HepG2 (cell line): Measurements from ENCODE around the gene NOL4L. TPM values are rescaled to one million over a fixed set of nuclear protein-coding genes. Genes with fewer than 3 reads are reported as not detected.

Experiments
- ATAC-seq: fragments of 200-7000 bp; cut with Tn5 transposase; 3 replicates; pipeline ENCODE4 v1.9.1; 2020; ENCODE audit warnings: mild to moderate bottlenecking, moderate library complexity
- BruUV-seq: library from RNA; stranded (reverse); fragments of 400-500 nt; replicated peaks from 2 replicates; lab custom pipeline; 2021; lab: Mats Ljungman, UMichigan
- CTCF ChIA-PET: fragments of 300-600 bp; formaldehyde crosslinking; extraction: SDS; loops from one replicate; lab custom pipeline; 2021; ENCODE audit warnings: low total read pairs, inconsistent platforms, low intra/inter-chr PET ratio; lab: Yijun Ruan, JAX
- POLR2A ChIA-PET: fragments of 350-600 bp; sonication (Branson Sonifier 250); formaldehyde crosslinking; loops from one replicate; lab custom pipeline; 2020; ENCODE audit warnings: antibody characterized with exemption, inconsistent platforms; lab: Yijun Ruan, JAX
- DNase-seq: peaks from one replicate; pipeline ENCODE4 v3.0.0-alpha.2; 2015; ENCODE audit warnings: low spot score
- FAIRE-seq: peaks from 3 replicates; lab custom pipeline; 2011; peaks lifted over from hg19 to GRCh38; lab: Jason Lieb, UNC
- H2AFZ ChIP-seq: one replicate; pipeline ENCODE4 v1.6.1; 2011; ENCODE audit warnings: low read length, inconsistent platforms
- H3K27ac ChIP-seq: fragments of 300-600 bp; 3 replicates; pipeline ENCODE4 v1.8.0; 2011; ENCODE audit warnings: mixed run types, mild to moderate bottlenecking, mixed read lengths, low read length, inconsistent platforms; ENCODE audit not compliant: insufficient read depth; ENCODE audit errors: extremely low read length
- H3K27me3 ChIP-seq, 2 experiments: fragments of 200-600 bp in 1 of 2; 2 replicates in 1 of 2; 3 replicates in 1 of 2; pipeline versions ENCODE4 v1.6.0 to v1.8.0; 2011; ENCODE audit warnings: low read length in 2 of 2, mild to moderate bottlenecking in 2 of 2, moderate library complexity in 2 of 2, inconsistent platforms in 1 of 2; ENCODE audit not compliant: insufficient read depth in 2 of 2, control insufficient read depth in 1 of 2
- H3K36me3 ChIP-seq, 2 experiments: fragments of 200-600 bp in 1 of 2; replicated peaks in 1 of 2; 2 replicates in 1 of 2; 3 replicates in 1 of 2; pipeline versions ENCODE4 v1.5.1 to v1.8.0; 2011; ENCODE audit warnings: low read length in 2 of 2, inconsistent platforms in 1 of 2; ENCODE audit not compliant: insufficient read depth in 2 of 2, control insufficient read depth in 1 of 2
- H3K4me1 ChIP-seq: 2 replicates; pipeline ENCODE4 v1.5.1; 2012; ENCODE audit warnings: low read length, inconsistent platforms; ENCODE audit not compliant: insufficient read depth
- H3K4me2 ChIP-seq: 2 replicates; pipeline ENCODE4 v1.6.0; 2011; ENCODE audit warnings: low read depth, low read length, inconsistent platforms
- H3K4me3 ChIP-seq, 3 experiments: fragments of 200-600 bp in 1 of 3; sonication (generic), shearing (Covaris generic) in 1 of 3; replicated peaks in 1 of 3; 2 replicates each; pipeline ENCODE4 v1.5.1; 2011 to 2016; ENCODE audit warnings: low read length in 3 of 3, inconsistent platforms in 2 of 3, low read depth in 2 of 3, mild to moderate bottlenecking in 2 of 3, control low read depth in 1 of 3, mixed read lengths in 1 of 3; ENCODE audit not compliant: insufficient read depth in 1 of 3
- H3K79me2 ChIP-seq: one replicate; pipeline ENCODE4 v1.6.1; 2011; ENCODE audit warnings: low read length, inconsistent platforms; ENCODE audit not compliant: insufficient read depth
- H3K9ac ChIP-seq: 2 replicates; pipeline ENCODE4 v1.6.0; 2011; ENCODE audit warnings: mild to moderate bottlenecking, low read depth, low read length, inconsistent platforms; ENCODE audit not compliant: insufficient read depth
- H3K9me3 ChIP-seq: 2 replicates; pipeline ENCODE4 v1.5.1; 2012; ENCODE audit warnings: mild to moderate bottlenecking, low read length
- H4K20me1 ChIP-seq: 2 replicates; pipeline ENCODE4 v1.6.0; 2011; ENCODE audit warnings: inconsistent platforms, mild to moderate bottlenecking, low read length, moderate library complexity; ENCODE audit not compliant: insufficient read depth
- FOXO1 ChIP-seq: sonication (generic); formaldehyde crosslinking; IDR thresholded peaks from 2 replicates; pipeline ENCODE4 v1.4.0; 2020; ENCODE audit warnings: missing genetic modification reagents
- KAT7 ChIP-seq: IDR thresholded peaks from 2 replicates; pipeline ENCODE4 v1.6.1; 2018; ENCODE audit warnings: borderline replicate concordance, missing compliant biosample characterization
- NRL ChIP-seq: sonication (generic); formaldehyde crosslinking; IDR thresholded peaks from 2 replicates; pipeline ENCODE4 v1.5.0; 2020; ENCODE audit warnings: missing genetic modification reagents, mild to moderate bottlenecking, moderate library complexity, borderline replicate concordance
- SIN3B ChIP-seq: fragments of 150-350 bp; IDR thresholded peaks from 2 replicates; pipeline ENCODE4 v1.6.1; 2014; ENCODE audit warnings: low read length
- ZNF20 ChIP-seq: sonication (generic); formaldehyde crosslinking; IDR thresholded peaks from 2 replicates; pipeline ENCODE4 v1.4.0; 2020; ENCODE audit warnings: mild to moderate bottlenecking, moderate library complexity, missing genetic modification reagents
- ZNF329 ChIP-seq: sonication (generic); formaldehyde crosslinking; IDR thresholded peaks from 2 replicates; pipeline ENCODE4 v1.9.0; 2021; ENCODE audit warnings: low read depth, mild to moderate bottlenecking, missing genetic modification reagents
- ZNF484 ChIP-seq: sonication (generic); formaldehyde crosslinking; IDR thresholded peaks from 2 replicates; pipeline ENCODE4 v1.5.1; 2020; ENCODE audit warnings: mild to moderate bottlenecking, low read depth, missing genetic modification reagents, borderline replicate concordance
- ZSCAN30 ChIP-seq: sonication (generic); formaldehyde crosslinking; IDR thresholded peaks from 2 replicates; pipeline ENCODE4 v1.5.0; 2020; ENCODE audit warnings: mild to moderate bottlenecking, missing genetic modification reagents
- ZSCAN31 ChIP-seq: sonication (generic); formaldehyde crosslinking; IDR thresholded peaks from 2 replicates; pipeline ENCODE4 v1.5.0; 2020; ENCODE audit warnings: low read depth, mild to moderate bottlenecking, missing genetic modification reagents
- ZUFSP ChIP-seq: sonication (generic); formaldehyde crosslinking; IDR thresholded peaks from 2 replicates; pipeline ENCODE4 v1.9.0; 2021; ENCODE audit warnings: missing genetic modification reagents, mild to moderate bottlenecking, borderline replicate concordance
- WGBS: methylation state at CpG from one replicate; pipeline ENCODE4 v1.1.6; 2017; ENCODE audit warnings: low lambda C conversion rate; 5-methylcytosine and 5-hydroxymethylcytosine counted together
- in situ Hi-C: cut with HindIII; loops from 2 replicates; pipeline ENCODE4 v1.10.0; 2017; ENCODE audit warnings: low pct_unique_long_range_greater_than_20kb; ENCODE audit not compliant: extremely low pct_ligation_motif_present
- intact Hi-C: fragments of 100-400 bp; cut with micrococcal nuclease; formaldehyde crosslinking; loops from one replicate; pipeline ENCODE4 v1.10.0; 2022; ENCODE audit not compliant: unreplicated experiment
- polyA plus RNA-seq, 8 experiments: library from polyadenylated mRNA; depleted of rRNA in 3 of 8; stranded (reverse) in 7 of 8; unstranded in 1 of 8; fragments of >200 nt; fragmentation: Illumina TruSeq in 4 of 8; extraction: Trizol in 4 of 8; gene quantifications; 2 replicates each; pipeline versions ENCODE4 v1.2.1 to v1.2.3, GENCODE V29; 2011 to 2016; ENCODE audit warnings: low read depth in 4 of 8, missing spikeins in 1 of 8, mixed read lengths in 1 of 8; ENCODE audit not compliant: insufficient read depth in 1 of 8
- total RNA-seq, 5 experiments: library from RNA; depleted of rRNA; stranded (reverse); fragments of >200 nt; fragmentation: Illumina TruSeq; extraction: Trizol; gene quantifications; 2 replicates each; pipeline ENCODE4 v1.2.3, GENCODE V29; 2016; ENCODE audit warnings: low read depth in 1 of 5
- TF ChIP-seq, protein P1 (sequence below): sonication (generic); formaldehyde crosslinking; IDR thresholded peaks from 2 replicates; pipeline ENCODE4 v1.9.0; 2021; ENCODE audit warnings: missing genetic modification reagents, borderline replicate concordance
- TF ChIP-seq, protein P2 (sequence below): sonication (generic); formaldehyde crosslinking; IDR thresholded peaks from one replicate; pipeline ENCODE4 v1.5.1; 2020; ENCODE audit warnings: mild to moderate bottlenecking, missing genetic modification reagents; ENCODE audit errors: not compliant biosample characterization

The NOL4L gene
- total and polyA plus RNA-seq, 2 of the 13 experiments (the other 11 are each of a cell fraction or from before 2014, with no cell fraction given), result 16.6 to 35.4 TPM

DNA sequence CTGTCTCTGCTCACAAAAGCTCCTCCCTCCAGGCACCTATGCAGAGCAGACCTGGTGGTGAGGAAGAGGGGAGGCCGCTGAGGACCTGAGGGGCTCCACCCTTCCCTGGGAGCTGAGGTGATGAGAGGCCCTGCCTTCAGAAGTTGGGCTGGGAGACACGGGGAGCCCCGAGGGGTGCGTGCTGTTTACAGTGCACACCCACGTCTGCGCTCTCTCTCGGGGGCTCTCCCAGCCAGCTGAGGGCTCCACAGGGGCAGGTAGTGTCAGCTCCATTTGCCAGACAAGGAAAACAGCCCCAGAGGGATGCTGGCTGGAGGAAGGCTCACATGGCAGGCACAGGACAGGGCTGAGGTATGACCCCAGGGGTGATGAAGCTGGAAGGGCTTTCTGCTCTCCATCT is 13.5 kb upstream of the NOL4L start:
- H2AFZ ChIP-seq, result no peak overlapping the region
- H3K36me3 ChIP-seq, result no peaks in the 10 kb centered on the region
- FAIRE-seq (no peak), ATAC-seq (no peak; the same call in 2 of the 3 replicates), DNase-seq (no peak)
- H3K4me3 ChIP-seq, result no peak overlapping the region
- H3K27ac ChIP-seq, result no peak overlapping the region
- ChIA-PET POLR2A (no interaction called here), CTCF (no interaction called here)
- peaks cover 8% of the 10 kb centered on the region for H3K4me1 ChIP-seq
- H3K9me3 ChIP-seq, result no peaks in the 10 kb centered on the region
- in situ Hi-C loops (no loop called here), intact Hi-C loops (no loop called here)
- 12% methylated on average over 2 of the region's 7 CpGs for WGBS
- H3K9ac ChIP-seq, result no peak overlapping the region
- BruUV-seq, result no TSS peak
- H3K79me2 ChIP-seq, result no peaks in the 10 kb centered on the region
- no peak overlapping the region for H3K4me2 ChIP-seq
- H4K20me1 ChIP-seq, result no peaks in the 10 kb centered on the region
- peaks cover 23 to 67% of the 10 kb centered on the region in 2 experiments for H3K27me3 ChIP-seq
- no peak for TF ChIP-seq KAT7 (CRISPR knock-in tag)
- TF ChIP-seq ZUFSP, result no peak
- TF ChIP-seq NRL, result peak; percentile 48; the same call in 1 of the 2 replicates
- 0 out of 2 replicates have a peak, but pooled peaks have one; percentile 12 for TF ChIP-seq FOXO1 (CRISPR knock-in tag)
- TF ChIP-seq, protein P1, sequence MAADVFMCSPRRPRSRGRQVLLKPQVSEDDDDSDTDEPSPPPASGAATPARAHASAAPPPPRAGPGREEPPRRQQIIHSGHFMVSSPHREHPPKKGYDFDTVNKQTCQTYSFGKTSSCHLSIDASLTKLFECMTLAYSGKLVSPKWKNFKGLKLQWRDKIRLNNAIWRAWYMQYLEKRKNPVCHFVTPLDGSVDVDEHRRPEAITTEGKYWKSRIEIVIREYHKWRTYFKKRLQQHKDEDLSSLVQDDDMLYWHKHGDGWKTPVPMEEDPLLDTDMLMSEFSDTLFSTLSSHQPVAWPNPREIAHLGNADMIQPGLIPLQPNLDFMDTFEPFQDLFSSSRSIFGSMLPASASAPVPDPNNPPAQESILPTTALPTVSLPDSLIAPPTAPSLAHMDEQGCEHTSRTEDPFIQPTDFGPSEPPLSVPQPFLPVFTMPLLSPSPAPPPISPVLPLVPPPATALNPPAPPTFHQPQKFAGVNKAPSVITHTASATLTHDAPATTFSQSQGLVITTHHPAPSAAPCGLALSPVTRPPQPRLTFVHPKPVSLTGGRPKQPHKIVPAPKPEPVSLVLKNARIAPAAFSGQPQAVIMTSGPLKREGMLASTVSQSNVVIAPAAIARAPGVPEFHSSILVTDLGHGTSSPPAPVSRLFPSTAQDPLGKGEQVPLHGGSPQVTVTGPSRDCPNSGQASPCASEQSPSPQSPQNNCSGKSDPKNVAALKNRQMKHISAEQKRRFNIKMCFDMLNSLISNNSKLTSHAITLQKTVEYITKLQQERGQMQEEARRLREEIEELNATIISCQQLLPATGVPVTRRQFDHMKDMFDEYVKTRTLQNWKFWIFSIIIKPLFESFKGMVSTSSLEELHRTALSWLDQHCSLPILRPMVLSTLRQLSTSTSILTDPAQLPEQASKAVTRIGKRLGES, result no peak
- no peak for TF ChIP-seq ZSCAN30
- TF ChIP-seq ZNF484, result no peak
- no peak for TF ChIP-seq ZNF20 (CRISPR knock-in tag)
- no peak for TF ChIP-seq ZSCAN31 (CRISPR knock-in tag)
- no peak for TF ChIP-seq SIN3B
- TF ChIP-seq, protein P2, sequence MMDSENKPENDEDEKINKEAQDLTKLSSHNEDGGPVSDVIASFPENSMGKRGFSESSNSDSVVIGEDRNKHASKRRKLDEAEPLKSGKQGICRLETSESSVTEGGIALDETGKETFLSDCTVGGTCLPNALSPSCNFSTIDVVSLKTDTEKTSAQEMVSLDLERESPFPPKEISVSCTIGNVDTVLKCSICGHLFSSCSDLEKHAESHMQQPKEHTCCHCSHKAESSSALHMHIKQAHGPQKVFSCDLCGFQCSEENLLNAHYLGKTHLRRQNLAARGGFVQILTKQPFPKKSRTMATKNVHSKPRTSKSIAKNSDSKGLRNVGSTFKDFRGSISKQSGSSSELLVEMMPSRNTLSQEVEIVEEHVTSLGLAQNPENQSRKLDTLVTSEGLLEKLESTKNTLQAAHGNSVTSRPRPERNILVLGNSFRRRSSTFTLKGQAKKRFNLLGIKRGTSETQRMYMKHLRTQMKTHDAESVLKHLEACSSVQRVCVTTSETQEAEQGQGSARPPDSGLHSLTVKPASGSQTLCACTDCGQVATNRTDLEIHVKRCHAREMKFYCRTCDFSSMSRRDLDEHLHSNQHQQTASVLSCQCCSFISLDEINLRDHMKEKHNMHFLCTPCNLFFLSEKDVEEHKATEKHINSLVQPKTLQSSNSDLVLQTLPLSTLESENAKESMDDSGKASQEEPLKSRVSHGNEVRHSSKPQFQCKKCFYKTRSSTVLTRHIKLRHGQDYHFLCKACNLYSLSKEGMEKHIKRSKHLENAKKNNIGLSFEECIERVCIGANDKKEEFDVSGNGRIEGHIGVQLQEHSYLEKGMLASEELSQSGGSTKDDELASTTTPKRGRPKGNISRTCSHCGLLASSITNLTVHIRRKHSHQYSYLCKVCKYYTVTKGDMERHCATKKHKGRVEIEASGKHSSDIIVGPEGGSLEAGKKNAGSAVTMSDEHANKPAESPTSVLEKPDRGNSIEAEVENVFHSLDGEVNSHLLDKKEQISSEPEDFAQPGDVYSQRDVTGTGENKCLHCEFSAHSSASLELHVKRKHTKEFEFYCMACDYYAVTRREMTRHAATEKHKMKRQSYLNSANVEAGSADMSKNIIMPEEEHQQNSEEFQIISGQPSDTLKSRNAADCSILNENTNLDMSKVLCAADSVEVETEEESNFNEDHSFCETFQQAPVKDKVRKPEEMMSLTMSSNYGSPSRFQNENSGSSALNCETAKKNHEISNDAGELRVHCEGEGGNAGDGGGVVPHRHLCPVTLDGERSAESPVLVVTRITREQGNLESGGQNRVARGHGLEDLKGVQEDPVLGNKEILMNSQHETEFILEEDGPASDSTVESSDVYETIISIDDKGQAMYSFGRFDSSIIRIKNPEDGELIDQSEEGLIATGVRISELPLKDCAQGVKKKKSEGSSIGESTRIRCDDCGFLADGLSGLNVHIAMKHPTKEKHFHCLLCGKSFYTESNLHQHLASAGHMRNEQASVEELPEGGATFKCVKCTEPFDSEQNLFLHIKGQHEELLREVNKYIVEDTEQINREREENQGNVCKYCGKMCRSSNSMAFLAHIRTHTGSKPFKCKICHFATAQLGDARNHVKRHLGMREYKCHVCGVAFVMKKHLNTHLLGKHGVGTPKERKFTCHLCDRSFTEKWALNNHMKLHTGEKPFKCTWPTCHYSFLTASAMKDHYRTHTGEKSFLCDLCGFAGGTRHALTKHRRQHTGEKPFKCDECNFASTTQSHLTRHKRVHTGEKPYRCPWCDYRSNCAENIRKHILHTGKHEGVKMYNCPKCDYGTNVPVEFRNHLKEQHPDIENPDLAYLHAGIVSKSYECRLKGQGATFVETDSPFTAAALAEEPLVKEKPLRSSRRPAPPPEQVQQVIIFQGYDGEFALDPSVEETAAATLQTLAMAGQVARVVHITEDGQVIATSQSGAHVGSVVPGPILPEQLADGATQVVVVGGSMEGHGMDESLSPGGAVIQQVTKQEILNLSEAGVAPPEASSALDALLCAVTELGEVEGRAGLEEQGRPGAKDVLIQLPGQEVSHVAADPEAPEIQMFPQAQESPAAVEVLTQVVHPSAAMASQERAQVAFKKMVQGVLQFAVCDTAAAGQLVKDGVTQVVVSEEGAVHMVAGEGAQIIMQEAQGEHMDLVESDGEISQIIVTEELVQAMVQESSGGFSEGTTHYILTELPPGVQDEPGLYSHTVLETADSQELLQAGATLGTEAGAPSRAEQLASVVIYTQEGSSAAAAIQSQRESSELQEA (CRISPR knock-in tag), result no peak
- no peak for TF ChIP-seq ZNF329
